Cardiac muscle cell (in vitro differentiated cells and primary cell): ENCODE measurements around the gene RCVRN. TPM values are rescaled to one million over a fixed set of nuclear protein-coding genes. Genes with fewer than 3 reads are reported as not detected.

Source experiments
- DNase-seq, 2 donors: peaks; one replicate each; pipeline versions ENCODE4 v3.0.0 to v3.0.0-alpha.2; 2010 to 2017; ENCODE audit warnings: low read depth in 1 of 2, low spot score in 1 of 2
- H3K27ac ChIP-seq: fragments of 200-600 bp; sonication (generic); 2 replicates; pipeline ENCODE4 v1.5.1; 2016
- H3K27me3 ChIP-seq: fragments of 200-600 bp; sonication (generic); 2 replicates; pipeline ENCODE4 v1.6.0; 2016; ENCODE audit warnings: control low read depth
- H3K36me3 ChIP-seq: fragments of 200-600 bp; sonication (generic); 2 replicates; pipeline ENCODE4 v1.5.1; 2016; ENCODE audit warnings: control low read depth
- H3K4me1 ChIP-seq: fragments of 200-600 bp; sonication (generic); 2 replicates; pipeline ENCODE4 v1.8.1; 2017; ENCODE audit warnings: low read depth, mild to moderate bottlenecking, mixed run types
- H3K4me3 ChIP-seq: fragments of 200-600 bp; sonication (generic); 2 replicates; pipeline ENCODE4 v1.5.1; 2016; ENCODE audit warnings: mild to moderate bottlenecking
- H3K9me3 ChIP-seq: fragments of 200-600 bp; sonication (generic); 2 replicates; pipeline ENCODE4 v1.5.1; 2017; ENCODE audit warnings: low read depth, mild to moderate bottlenecking, control low read depth
- polyA plus RNA-seq: library from polyadenylated mRNA; unstranded; fragments of >200 nt; fragmentation: Nextera tagmentation; extraction: Ambion mirVana; gene quantifications from 2 replicates; pipeline ENCODE4 v1.2.1, GENCODE V29; 2016
- total RNA-seq: library from RNA; depleted of rRNA; stranded (reverse); fragments of >200 nt; gene quantifications from 2 replicates; pipeline ENCODE4 v1.2.3, GENCODE V29; 2016
- TF ChIP-seq, protein P1 (sequence below): IDR thresholded peaks from 2 replicates; pipeline ENCODE4 v1.5.1; 2012; ENCODE audit warnings: low read depth, mild to moderate bottlenecking, low read length

Gene RCVRN
- total RNA-seq = 0.06 TPM in 1 of 2 replicates, not detected in the other
- polyA plus RNA-seq = not detected in 2 replicates

DNA sequence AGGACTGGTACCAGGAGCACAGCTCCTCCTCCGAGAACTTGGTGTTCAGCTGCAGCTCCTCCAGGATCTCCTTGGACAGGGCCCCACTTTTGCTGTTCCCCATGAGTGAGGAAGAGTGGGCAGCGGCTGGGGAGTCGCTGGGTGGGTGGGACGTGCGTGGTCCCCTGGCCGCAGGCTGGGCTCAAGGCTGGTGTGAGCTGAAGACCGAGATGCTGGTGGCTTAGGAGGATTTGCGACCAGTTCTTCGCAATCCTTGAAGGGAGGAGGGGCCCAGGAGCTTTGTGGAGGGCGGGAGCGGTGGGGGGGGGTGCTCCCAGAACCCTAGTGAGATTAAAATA is at the start of gene RCVRN:
Gene RCVRN (minus strand): TSS at position 194 of the 338 bp plus-strand sequence. CDS start 91 bp downstream, at position 103.
- no peaks in the 10 kb centered on the region for H3K36me3 ChIP-seq
- H3K27me3 ChIP-seq = no peaks in the 10 kb centered on the region
- no peak within 1 kb of the TSS for H3K4me3 ChIP-seq
- DNase-seq = no peak
- no peak within 1 kb of the TSS for H3K27ac ChIP-seq
- H3K9me3 ChIP-seq = no peaks in the 10 kb centered on the region
- no peaks in the 10 kb centered on the region for H3K4me1 ChIP-seq
- TF ChIP-seq, protein P1, sequence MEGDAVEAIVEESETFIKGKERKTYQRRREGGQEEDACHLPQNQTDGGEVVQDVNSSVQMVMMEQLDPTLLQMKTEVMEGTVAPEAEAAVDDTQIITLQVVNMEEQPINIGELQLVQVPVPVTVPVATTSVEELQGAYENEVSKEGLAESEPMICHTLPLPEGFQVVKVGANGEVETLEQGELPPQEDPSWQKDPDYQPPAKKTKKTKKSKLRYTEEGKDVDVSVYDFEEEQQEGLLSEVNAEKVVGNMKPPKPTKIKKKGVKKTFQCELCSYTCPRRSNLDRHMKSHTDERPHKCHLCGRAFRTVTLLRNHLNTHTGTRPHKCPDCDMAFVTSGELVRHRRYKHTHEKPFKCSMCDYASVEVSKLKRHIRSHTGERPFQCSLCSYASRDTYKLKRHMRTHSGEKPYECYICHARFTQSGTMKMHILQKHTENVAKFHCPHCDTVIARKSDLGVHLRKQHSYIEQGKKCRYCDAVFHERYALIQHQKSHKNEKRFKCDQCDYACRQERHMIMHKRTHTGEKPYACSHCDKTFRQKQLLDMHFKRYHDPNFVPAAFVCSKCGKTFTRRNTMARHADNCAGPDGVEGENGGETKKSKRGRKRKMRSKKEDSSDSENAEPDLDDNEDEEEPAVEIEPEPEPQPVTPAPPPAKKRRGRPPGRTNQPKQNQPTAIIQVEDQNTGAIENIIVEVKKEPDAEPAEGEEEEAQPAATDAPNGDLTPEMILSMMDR = no peak

DNA sequence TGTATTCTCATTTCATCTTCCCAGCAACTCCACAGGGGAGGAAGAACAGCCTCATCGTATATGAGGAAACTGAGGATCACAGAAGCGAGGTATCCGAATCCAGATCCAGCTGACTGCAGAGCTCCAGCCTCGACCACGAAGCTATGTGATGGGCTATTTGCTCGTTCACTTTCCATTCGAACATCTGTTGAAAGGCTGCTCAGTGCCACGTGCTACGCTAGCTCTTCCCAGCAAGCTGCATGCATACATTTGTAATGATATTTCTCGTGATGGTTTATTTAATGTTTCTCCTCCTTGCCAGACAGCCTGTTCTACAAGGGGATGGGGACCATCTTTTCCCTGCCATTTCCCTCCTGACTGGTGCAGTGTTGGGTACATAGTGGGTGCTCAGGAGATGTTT is 48.4 kb upstream of the RCVRN start:
- TF ChIP-seq, protein P1 = no peak
- DNase-seq = no peak
- no peaks in the 10 kb centered on the region for H3K27me3 ChIP-seq
- H3K4me1 ChIP-seq = no peaks in the 10 kb centered on the region
- no peak overlapping the region for H3K27ac ChIP-seq
- no peaks in the 10 kb centered on the region for H3K36me3 ChIP-seq
- no peak overlapping the region for H3K4me3 ChIP-seq
- H3K9me3 ChIP-seq = no peaks in the 10 kb centered on the region

DNA sequence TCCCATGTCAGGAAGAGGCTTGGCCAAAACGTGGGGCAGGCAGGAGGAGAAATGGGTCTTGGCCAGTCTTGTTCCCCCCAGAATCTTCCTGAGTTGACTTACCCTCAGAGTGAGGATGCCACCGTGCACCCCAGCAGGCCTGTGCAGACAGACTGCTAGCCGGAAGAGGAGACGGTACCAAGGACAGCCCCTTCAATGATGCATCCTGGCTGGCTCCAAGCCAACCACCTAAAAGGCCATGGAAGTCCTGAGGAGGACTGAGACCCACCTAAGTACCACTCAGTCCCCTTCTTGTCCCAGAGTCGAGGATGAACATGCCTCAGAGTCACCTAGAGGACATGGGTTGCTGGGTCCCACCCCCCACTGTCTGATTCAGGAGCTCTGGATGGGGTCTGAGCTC is 46.7 kb upstream of the RCVRN start:
- H3K9me3 ChIP-seq = no peaks in the 10 kb centered on the region
- no peak for DNase-seq
- no peak overlapping the region for H3K27ac ChIP-seq
- no peaks in the 10 kb centered on the region for H3K27me3 ChIP-seq
- no peaks in the 10 kb centered on the region for H3K36me3 ChIP-seq
- no peak overlapping the region for H3K4me3 ChIP-seq
- TF ChIP-seq, protein P1 = no peak
- no peaks in the 10 kb centered on the region for H3K4me1 ChIP-seq

DNA sequence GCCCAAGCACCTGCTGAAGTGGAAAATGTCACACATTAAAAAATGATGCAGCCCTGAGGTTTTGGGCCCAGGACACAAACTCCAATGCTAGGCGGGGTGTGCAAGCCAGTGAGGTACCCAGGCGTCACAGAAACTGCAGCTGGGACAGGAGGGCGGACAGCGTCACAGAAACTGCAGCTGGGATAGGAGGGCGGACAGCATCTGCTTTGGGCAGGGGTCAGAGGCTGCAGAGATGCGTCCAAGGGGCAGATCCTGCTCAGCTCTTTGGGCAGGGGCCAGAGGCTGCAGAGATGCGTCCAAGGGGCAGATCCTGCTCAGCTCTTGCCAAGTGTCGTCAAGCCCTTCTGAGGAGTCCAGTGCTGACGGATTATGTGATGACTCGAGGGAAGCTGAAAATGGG is 43.9 kb upstream of the RCVRN start:
- Histone ChIP-seq H3K4me1 (peaks cover 10% of the 10 kb centered on the region), H3K36me3 (no peaks in the 10 kb centered on the region), H3K27ac (no peak overlapping the region), H3K27me3 (no peaks in the 10 kb centered on the region), H3K9me3 (no peaks in the 10 kb centered on the region), H3K4me3 (no peak overlapping the region)
- DNase-seq = no peak
- TF ChIP-seq, protein P1 = no peak

DNA sequence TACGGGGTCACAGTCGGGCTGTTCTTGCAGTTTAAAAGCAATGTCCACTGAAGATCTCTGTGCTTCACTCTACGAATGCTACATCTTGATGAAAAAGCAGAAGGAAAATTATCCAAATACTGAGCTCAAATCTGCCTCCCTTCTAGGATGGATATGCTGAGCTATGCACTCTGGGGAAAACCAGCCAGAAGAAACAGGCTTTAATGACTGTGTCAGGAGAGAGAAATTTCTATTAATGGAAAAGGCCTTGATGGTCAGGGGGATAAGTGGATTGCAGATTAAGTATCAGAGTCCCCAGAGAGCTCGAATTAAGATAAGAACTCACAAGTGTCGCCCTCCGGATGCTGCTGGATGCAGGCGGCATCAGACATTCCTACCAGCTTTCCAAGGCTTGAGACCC is 39.6 kb upstream of the RCVRN start:
- Histone ChIP-seq H3K9me3 (no peaks in the 10 kb centered on the region), H3K4me3 (no peak overlapping the region), H3K36me3 (no peaks in the 10 kb centered on the region), H3K4me1 (peaks cover 10% of the 10 kb centered on the region), H3K27ac (no peak overlapping the region), H3K27me3 (no peaks in the 10 kb centered on the region)
- TF ChIP-seq, protein P1 = no peak
- DNase-seq = no peak

DNA sequence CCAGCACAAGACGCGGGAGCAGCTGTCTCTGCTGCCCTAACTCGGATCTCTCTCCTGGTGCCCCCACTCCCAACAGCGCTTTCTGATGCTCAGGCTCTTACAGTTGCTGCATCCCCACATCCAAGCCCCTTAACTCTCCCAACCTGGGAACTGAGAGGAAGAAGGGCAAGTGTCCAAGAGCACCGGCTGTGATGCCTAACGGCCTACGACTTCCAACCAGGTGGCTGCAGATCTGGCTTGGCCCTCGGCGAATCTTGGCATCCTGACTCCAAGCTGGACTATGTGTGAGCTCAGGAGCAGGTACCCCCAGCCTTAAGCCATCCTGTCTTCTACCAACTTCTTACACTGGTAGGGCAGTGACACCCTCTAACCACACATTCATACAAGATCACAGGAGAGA is 38.3 kb upstream of the RCVRN start:
- Histone ChIP-seq H3K9me3 (no peaks in the 10 kb centered on the region), H3K36me3 (no peaks in the 10 kb centered on the region), H3K27ac (no peak overlapping the region), H3K4me1 (peaks cover 10% of the 10 kb centered on the region), H3K27me3 (no peaks in the 10 kb centered on the region), H3K4me3 (no peak overlapping the region)
- DNase-seq = no peak
- TF ChIP-seq, protein P1 = no peak
